ENCODE measurements around the gene OLIG1.

DNA sequence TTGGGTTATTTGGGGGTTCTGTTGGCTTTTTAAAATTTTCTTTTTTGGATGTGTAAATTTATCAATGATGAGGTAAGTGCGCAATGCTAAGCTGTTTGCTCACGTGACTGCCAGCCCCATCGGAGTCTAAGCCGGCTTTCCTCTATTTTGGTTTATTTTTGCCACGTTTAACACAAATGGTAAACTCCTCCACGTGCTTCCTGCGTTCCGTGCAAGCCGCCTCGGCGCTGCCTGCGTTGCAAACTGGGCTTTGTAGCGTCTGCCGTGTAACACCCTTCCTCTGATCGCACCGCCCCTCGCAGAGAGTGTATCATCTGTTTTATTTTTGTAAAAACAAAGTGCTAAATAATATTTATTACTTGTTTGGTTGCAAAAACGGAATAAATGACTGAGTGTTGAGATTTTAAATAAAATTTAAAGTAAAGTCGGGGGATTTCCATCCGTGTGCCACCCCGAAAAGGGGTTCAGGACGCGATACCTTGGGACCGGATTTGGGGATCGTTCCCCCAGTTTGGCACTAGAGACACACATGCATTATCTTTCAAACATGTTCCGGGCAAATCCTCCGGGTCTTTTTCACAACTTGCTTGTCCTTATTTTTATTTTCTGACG is 41.1 kb upstream of the OLIG1 start:
- TF ChIP-seq, protein P1, sequence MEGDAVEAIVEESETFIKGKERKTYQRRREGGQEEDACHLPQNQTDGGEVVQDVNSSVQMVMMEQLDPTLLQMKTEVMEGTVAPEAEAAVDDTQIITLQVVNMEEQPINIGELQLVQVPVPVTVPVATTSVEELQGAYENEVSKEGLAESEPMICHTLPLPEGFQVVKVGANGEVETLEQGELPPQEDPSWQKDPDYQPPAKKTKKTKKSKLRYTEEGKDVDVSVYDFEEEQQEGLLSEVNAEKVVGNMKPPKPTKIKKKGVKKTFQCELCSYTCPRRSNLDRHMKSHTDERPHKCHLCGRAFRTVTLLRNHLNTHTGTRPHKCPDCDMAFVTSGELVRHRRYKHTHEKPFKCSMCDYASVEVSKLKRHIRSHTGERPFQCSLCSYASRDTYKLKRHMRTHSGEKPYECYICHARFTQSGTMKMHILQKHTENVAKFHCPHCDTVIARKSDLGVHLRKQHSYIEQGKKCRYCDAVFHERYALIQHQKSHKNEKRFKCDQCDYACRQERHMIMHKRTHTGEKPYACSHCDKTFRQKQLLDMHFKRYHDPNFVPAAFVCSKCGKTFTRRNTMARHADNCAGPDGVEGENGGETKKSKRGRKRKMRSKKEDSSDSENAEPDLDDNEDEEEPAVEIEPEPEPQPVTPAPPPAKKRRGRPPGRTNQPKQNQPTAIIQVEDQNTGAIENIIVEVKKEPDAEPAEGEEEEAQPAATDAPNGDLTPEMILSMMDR (IDR thresholded peaks at IDR 0.05): no peak
- TF ChIP-seq POLR2A (IDR thresholded peaks at IDR 0.05) (no peak), POLR2AphosphoS5 (IDR thresholded peaks at IDR 0.05) (no peak)

Measured in prostate gland (tissue), 2 donors.